ENCODE measurements around the gene CD8B2.
"Not testable (repeated sequence)": the region's sequence is repeated elsewhere in the genome, so short reads cannot be mapped to it uniquely, and the experiment has no call there.

The CD8B2 gene

DNA sequence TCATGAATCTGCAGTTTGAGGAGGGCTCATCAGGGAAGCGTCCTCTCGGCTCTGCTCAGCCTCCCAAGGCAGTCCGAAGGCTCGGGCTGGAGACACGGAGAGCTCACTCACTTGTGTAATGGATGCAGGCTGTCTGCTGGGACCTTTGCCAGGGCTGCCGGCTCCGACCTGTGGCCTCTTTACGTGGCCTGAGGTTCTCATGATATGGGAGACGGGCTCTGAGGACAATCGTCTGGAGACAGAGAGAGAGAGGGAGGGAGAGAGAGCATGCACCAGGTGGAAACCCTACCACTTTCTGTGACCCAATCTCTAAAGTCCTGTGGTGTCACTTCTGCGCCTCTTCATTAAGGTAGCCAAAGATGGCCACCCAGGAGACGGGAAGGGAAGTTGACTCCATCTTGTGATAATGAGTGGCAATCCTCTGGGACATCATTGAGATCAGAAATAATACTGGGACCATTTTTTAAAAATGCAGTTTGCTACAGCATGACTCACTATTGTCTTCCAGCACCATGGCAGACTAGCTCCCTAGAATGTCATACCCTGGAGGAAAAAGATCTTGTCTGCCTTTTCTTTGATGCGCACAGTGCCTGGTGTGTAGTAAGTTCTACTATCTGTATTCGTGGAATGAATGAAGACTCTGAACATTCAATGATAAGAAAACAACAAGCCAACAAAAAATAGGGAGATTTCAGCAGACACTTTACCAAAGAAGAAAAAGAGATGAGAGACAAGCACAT lies 60.2 kb downstream of the CD8B2 start:
- TF ChIP-seq, protein P1, sequence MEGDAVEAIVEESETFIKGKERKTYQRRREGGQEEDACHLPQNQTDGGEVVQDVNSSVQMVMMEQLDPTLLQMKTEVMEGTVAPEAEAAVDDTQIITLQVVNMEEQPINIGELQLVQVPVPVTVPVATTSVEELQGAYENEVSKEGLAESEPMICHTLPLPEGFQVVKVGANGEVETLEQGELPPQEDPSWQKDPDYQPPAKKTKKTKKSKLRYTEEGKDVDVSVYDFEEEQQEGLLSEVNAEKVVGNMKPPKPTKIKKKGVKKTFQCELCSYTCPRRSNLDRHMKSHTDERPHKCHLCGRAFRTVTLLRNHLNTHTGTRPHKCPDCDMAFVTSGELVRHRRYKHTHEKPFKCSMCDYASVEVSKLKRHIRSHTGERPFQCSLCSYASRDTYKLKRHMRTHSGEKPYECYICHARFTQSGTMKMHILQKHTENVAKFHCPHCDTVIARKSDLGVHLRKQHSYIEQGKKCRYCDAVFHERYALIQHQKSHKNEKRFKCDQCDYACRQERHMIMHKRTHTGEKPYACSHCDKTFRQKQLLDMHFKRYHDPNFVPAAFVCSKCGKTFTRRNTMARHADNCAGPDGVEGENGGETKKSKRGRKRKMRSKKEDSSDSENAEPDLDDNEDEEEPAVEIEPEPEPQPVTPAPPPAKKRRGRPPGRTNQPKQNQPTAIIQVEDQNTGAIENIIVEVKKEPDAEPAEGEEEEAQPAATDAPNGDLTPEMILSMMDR (IDR thresholded peaks at IDR 0.05; ENCODE audit: insufficient read depth, low read depth, low read length, missing control alignments): no peak
- no peak overlapping the region for H3K4me3 ChIP-seq (ENCODE audit: low read depth, low read length)
- no peak for DNase-seq (ENCODE audit: low read depth)

DNA sequence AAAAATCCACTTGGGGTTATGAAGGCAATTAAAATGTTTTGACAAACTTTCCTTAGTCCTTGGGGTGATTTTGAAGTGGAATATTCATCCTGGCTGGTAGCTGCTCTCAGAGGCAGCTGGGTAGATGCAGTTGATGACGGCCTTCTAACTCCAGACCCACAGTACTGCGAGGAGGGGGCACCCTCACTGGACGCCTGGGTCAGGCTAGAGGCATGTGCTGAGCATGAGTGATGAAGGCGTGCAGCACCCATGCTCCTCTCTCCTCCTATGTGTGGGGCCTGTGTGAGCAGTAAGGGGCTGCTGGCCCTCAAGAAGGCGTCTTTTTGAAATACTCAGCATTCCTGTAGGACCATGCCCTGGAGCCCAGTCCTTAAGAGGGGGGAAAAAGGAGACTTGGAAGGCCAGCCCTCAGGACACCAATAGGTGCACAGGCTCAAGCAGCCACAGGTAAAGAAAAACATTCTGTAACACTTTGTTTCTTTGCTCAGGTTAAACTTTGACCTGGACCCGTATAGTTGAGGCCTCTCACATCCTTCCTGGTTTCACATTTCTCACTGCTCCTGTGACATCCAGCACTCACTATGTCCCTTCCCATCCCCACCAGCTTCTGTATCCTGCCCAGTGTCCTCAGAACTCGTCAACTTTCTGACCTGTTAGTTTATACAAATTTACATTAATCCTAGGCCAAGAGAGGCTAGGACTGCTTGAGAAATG lies 64.4 kb downstream of the CD8B2 start:
- no peak for DNase-seq (ENCODE audit: low read depth)
- TF ChIP-seq, protein P1 (IDR thresholded peaks at IDR 0.05; ENCODE audit: insufficient read depth, low read depth, low read length, missing control alignments): no peak
- no peak overlapping the region for H3K4me3 ChIP-seq (ENCODE audit: low read depth, low read length)

DNA sequence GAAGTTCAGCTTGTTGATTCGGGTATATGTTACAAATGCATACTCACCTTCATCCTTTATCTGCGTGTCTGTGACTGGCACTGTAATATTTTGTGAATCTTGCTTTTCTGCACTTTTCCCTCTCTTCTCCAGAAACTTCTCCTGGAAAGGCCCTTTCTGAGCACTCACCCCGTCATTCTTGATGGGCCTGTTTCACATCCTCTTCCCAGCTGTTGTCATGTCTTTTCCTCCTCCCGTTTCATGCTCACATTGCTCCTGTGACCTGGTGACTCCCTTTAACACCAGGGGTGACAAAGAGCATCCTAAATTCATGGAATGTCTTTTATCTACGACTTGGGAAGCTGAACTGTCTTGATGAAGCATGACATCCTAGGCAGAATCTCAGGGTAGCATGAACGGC lies 65.8 kb downstream of the CD8B2 start:
- no peak overlapping the region for H3K4me3 ChIP-seq (ENCODE audit: low read depth, low read length)
- no peak for DNase-seq (ENCODE audit: low read depth)
- TF ChIP-seq, protein P1 (IDR thresholded peaks at IDR 0.05; ENCODE audit: insufficient read depth, low read depth, low read length, missing control alignments): no peak

DNA sequence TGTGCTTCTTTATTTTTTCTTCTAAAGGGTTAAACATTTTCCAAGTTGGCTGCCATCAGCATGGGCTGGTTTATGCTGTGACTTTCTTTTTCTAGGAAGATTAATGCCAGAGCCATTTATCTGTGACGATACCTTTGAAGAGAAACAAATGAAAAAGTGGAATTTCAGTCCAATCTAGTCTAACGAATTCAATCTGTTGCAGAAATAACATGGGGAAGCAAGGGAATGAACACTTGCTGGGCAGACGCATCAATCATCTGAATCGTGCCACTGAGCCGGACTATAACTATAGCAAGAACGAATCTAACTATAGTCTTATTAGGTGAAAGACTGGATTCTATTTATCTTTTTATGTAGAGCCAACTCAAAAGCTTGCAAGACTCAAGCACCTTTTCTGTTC lies 66.2 kb downstream of the CD8B2 start:
- TF ChIP-seq, protein P1 (IDR thresholded peaks at IDR 0.05; ENCODE audit: insufficient read depth, low read depth, low read length, missing control alignments): no peak
- no peak overlapping the region for H3K4me3 ChIP-seq (ENCODE audit: low read depth, low read length)
- no peak for DNase-seq (ENCODE audit: low read depth)

DNA sequence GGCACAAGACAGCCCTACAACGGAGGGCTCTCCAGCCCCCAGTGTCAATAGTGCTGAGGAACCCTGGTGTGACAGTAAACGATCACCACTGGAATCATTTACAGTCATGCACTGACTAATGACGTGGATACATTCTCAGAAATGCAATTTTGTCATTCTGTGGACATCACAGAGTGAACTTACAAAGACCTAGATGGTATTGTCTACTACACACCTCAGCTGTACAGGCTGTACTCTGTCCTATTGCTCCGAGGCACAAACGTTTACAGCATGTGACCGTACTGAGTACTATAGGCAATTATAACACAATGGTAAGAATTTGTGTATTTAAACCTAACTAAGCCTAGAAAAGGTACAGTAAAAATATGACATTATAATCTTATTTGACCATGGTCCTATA lies 67.2 kb downstream of the CD8B2 start:
- TF ChIP-seq, protein P1 (IDR thresholded peaks at IDR 0.05; ENCODE audit: insufficient read depth, low read depth, low read length, missing control alignments): no peak
- DNase-seq (ENCODE audit: low read depth): no peak
- H3K4me3 ChIP-seq (ENCODE audit: low read depth, low read length): no peak overlapping the region

DNA sequence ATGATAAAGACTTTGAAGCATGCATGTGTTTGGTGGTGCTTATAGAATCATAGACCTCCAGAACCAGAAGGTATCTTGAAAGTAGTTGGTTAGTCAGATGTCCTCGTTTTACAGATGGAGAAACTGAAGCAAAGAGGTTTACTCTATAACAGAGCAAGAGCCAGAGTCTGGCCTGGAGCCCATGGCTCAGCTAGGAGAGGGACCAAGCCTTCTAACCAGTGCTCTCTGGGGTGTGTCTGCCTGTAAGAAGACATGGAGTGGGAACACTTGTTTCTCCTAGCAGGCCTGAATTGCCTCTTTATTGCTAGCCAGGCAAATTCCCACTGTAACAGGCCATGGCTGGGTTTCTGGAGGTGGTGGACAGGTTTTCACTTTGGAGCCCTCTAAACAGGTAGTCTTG lies 67.9 kb downstream of the CD8B2 start:
- no peak overlapping the region for H3K4me3 ChIP-seq (ENCODE audit: low read depth, low read length)
- DNase-seq (ENCODE audit: low read depth): no peak
- TF ChIP-seq, protein P1 (IDR thresholded peaks at IDR 0.05; ENCODE audit: insufficient read depth, low read depth, low read length, missing control alignments): no peak

DNA sequence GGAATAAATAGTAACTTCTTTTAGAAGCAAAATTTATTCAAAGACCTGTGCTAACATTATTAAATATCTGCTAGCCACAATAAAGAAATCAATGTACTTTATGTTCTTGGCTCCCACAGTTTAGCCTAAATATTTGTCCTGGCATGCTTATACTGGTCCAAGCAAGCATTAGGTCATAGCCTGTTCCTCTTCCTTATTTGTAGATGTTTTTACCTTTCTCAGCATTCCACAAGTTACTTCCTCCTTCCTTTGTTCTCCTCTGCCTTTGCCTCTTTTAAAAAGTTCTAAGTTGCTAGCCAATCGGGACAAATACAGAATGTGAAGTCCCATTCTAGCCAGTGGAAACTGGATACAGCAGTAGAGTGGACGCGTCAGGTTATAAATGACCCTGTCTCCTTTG lies 72.6 kb downstream of the CD8B2 start:
- not testable (repeated sequence) for DNase-seq (ENCODE audit: low read depth); H3K4me3 ChIP-seq (ENCODE audit: low read depth, low read length)

Data from GM12865 (cell line).